Measurements from ENCODE around the gene SLC22A7.

DNA sequence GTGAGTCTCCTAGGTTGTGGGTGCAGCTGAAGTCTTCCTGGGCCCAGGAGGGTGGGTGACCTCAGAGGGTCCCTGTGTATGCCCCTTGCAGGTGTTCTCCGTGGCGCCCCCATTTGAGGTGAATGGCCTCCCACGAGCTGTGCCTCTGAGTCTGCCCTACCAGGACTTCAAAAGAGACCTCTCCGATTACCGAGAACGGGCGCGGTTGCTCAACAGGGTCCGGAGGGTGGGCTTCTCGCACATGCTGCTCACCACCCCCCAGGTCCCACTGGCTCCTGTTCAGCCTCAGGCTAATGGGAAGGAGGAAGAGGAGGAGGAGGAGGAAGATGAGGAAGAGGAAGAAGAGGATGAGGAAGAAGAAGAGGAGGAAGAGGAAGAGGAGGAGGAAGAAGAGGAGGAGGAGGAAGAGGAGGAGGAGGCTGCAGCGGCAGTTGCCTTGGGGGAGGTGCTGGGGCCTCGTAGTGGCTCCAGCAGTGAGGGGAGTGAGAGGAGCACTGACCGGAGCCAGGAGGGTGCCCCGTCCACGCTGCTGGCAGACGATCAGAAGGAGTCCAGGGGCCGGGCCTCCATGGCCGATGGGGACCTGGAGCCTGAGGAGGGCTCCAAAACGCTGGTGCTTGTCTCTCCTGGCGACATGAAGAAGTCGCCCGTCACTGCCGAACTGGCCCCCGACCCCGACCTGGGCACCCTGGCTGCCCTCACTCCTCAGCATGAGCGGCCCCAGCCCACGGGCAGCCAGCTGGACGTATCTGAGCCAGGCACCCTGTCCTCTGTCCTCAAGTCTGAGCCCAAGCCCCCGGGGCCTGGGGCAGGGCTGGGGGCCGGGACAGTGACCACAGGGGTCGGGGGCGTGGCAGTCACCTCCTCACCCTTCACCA, 15.2 kb upstream of the SLC22A7 start:
- no peak for TF ChIP-seq EZH2phosphoT487 (IDR thresholded peaks at IDR 0.05; ENCODE audit: borderline replicate concordance, low read length)
- TF ChIP-seq, protein P1, sequence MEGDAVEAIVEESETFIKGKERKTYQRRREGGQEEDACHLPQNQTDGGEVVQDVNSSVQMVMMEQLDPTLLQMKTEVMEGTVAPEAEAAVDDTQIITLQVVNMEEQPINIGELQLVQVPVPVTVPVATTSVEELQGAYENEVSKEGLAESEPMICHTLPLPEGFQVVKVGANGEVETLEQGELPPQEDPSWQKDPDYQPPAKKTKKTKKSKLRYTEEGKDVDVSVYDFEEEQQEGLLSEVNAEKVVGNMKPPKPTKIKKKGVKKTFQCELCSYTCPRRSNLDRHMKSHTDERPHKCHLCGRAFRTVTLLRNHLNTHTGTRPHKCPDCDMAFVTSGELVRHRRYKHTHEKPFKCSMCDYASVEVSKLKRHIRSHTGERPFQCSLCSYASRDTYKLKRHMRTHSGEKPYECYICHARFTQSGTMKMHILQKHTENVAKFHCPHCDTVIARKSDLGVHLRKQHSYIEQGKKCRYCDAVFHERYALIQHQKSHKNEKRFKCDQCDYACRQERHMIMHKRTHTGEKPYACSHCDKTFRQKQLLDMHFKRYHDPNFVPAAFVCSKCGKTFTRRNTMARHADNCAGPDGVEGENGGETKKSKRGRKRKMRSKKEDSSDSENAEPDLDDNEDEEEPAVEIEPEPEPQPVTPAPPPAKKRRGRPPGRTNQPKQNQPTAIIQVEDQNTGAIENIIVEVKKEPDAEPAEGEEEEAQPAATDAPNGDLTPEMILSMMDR (IDR thresholded peaks at IDR 0.05; ENCODE audit: low read depth, low read length, poor library complexity, severe bottlenecking) = no peak

Data from DOHH2 (cell line).